Naive thymus-derived CD4-positive, alpha-beta T cell (primary cell): ENCODE data around the gene MEOX2. TPM values are rescaled to one million over a fixed set of nuclear protein-coding genes. Genes with fewer than 3 reads are reported as not detected.

ENCODE experiments used
- ATAC-seq: fragments of 150-1000 bp; cut with Tn5 transposase; 2 replicates; pipeline ENCODE4 v1.10.0; 2021; ENCODE audit warnings: mild to moderate bottlenecking, moderate library complexity
- CTCF ChIA-PET: fragments of 350-600 bp; sonication (Branson Sonifier 250); formaldehyde crosslinking; loops from one replicate; lab custom pipeline; 2021; ENCODE audit warnings: antibody characterized with exemption; lab: Charles Lee
- POLR2A ChIA-PET: fragments of 350-600 bp; sonication (Branson Sonifier 250); formaldehyde crosslinking; loops from one replicate; lab custom pipeline; 2021; ENCODE audit warnings: antibody characterized with exemption, inconsistent platforms; lab: Charles Lee
- DNase-seq, 9 donors: peaks; one replicate each; pipeline versions ENCODE4 v3.0.0 to v3.0.0-alpha.2; 2020 to 2022; ENCODE audit warnings: mixed read lengths in 1 of 9
- H3K27ac ChIP-seq: one replicate; pipeline ENCODE4 v1.7.0; 2013; ENCODE audit warnings: mild to moderate bottlenecking, low read depth, low read length, moderate library complexity
- H3K27me3 ChIP-seq, 2 donors: one replicate each; pipeline ENCODE4 v1.7.0; 2013; ENCODE audit warnings: low read length in 2 of 2, mild to moderate bottlenecking in 2 of 2, moderate library complexity in 2 of 2; ENCODE audit not compliant: control insufficient read depth in 2 of 2, insufficient read depth in 2 of 2
- H3K36me3 ChIP-seq, 3 experiments: 1 replicate in 2 of 3; 2 replicates in 1 of 3; pipeline ENCODE4 v1.7.0; 2013; ENCODE audit warnings: low read length in 3 of 3, mild to moderate bottlenecking in 3 of 3, moderate library complexity in 1 of 3; ENCODE audit not compliant: insufficient read depth in 3 of 3, control insufficient read depth in 2 of 3
- H3K4me1 ChIP-seq, 2 donors: one replicate each; pipeline ENCODE4 v1.7.0; 2013; ENCODE audit warnings: low read length in 2 of 2, mild to moderate bottlenecking in 2 of 2, moderate library complexity in 1 of 2; ENCODE audit not compliant: control insufficient read depth in 2 of 2, insufficient read depth in 2 of 2
- H3K4me3 ChIP-seq: 2 replicates; pipeline ENCODE4 v1.7.0; 2013; ENCODE audit warnings: mild to moderate bottlenecking, low read length
- H3K9me3 ChIP-seq, 3 experiments: 1 replicate in 2 of 3; 2 replicates in 1 of 3; pipeline ENCODE4 v1.7.0; 2013; ENCODE audit warnings: low read length in 3 of 3; ENCODE audit not compliant: control insufficient read depth in 2 of 3
- H3K27ac Mint-ChIP-seq, 9 donors: one replicate each; pipeline ENCODE4 v1.8.0; 2020 to 2022; ENCODE audit warnings: mixed read lengths in 9 of 9, mild to moderate bottlenecking in 8 of 9, moderate library complexity in 5 of 9, inconsistent platforms in 2 of 9
- H3K27me3 Mint-ChIP-seq, 5 donors: one replicate each; pipeline ENCODE4 v1.8.0; 2021 to 2022; ENCODE audit warnings: mixed read lengths in 5 of 5, mild to moderate bottlenecking in 1 of 5
- H3K36me3 Mint-ChIP-seq, 5 donors: one replicate each; pipeline ENCODE4 v1.8.0; 2020 to 2022; ENCODE audit warnings: mixed read lengths in 5 of 5, mild to moderate bottlenecking in 3 of 5, inconsistent platforms in 1 of 5
- H3K4me1 Mint-ChIP-seq, 7 donors: one replicate each; pipeline ENCODE4 v1.8.0; 2020 to 2022; ENCODE audit warnings: mixed read lengths in 7 of 7, mild to moderate bottlenecking in 3 of 7, inconsistent platforms in 1 of 7
- H3K4me3 Mint-ChIP-seq, 10 donors: one replicate each; pipeline ENCODE4 v1.8.0; 2020 to 2022; ENCODE audit warnings: mild to moderate bottlenecking in 10 of 10, mixed read lengths in 10 of 10, moderate library complexity in 6 of 10, inconsistent platforms in 2 of 10
- H3K9me3 Mint-ChIP-seq, 11 donors: one replicate each; pipeline ENCODE4 v1.8.0; 2020 to 2022; ENCODE audit warnings: mixed read lengths in 11 of 11, mild to moderate bottlenecking in 4 of 11, inconsistent platforms in 1 of 11, moderate library complexity in 1 of 11
- intact Hi-C, 2 donors: fragments of 100-400 bp; cut with micrococcal nuclease; formaldehyde crosslinking; loops; one replicate each; pipeline ENCODE4 v1.15.1; 2023
- polyA plus RNA-seq, 2 donors: library from polyadenylated mRNA; unstranded; fragments of 300-500 nt; fragmentation: Illumina TruSeq; gene quantifications; one replicate each; pipeline ENCODE4 v1.2.3, GENCODE V29; 2021
- total RNA-seq, 6 experiments: library from RNA in 5 of 6; stranded (reverse) in 5 of 6; gene quantifications; 1 replicate in 5 of 6; 2 replicates in 1 of 6; pipeline ENCODE4 v1.2.3 and lab custom pipeline; 2021 to 2026

MEOX2 gene
- total and polyA plus RNA-seq, 7 experiments from 2014 or later = not detected

DNA sequence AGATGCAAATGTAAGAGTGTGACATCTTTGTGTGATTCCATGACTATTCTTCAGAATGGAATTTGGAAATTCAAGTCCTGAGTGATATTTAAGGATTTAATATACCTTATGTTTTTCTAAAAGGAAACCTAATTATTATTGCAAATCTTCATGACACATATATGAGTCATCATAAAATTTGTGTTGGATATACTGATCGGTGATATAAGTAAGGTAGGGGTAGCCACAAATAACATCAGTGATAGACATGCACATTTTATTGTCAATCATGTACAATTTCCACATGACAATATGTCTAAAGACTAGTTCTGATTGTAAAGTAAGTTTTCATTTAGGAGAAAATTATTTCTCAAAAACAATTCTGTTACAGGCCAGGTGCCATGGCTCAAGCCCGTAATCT lies 65.0 kb downstream of the MEOX2 start:
- POLR2A ChIA-PET = no interaction called here
- CTCF ChIA-PET = no interaction called here

DNA sequence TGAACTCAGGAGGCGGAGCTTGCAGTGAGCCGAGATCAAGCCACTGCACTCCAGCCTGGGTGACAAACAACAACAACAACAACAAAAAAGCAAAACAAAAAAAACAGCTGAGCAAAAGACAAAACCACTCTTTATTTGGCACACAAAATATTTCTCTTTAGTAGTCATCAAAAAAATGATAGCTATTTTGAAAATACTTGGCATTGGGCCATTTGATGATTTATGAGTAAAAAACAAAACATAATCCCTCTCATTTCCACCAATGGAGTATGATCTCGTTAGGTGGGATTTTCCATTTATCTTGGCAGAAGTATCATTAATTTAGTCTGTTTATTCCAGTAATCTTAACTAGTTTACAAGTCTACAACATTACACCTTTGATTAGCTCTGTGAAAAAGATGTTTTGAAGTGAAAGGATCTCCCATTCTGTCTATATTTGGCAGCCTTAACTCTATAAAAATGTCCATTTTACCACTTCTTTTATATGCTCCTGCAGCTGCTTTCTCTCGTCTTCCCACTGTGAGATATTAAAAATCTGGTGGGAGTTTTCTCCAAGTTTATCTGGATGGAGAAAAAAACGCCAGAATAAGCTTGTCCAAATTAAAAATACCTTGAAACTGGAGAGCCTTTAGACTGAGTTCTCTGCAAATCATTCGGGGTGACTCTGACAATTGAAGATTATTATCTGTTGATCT lies 65.8 kb downstream of the MEOX2 start:
- Histone ChIP-seq H3K9me3 (peaks cover 0 to 4% (median 0%) of the 10 kb centered on the region in 3 experiments), H3K4me1 (no peaks in the 10 kb centered on the region), H3K27me3 (no peaks in the 10 kb centered on the region), H3K27ac (no peak overlapping the region), H3K36me3 (no peaks in the 10 kb centered on the region), H3K4me3 (no peak overlapping the region)
- H3K27me3 Mint-ChIP-seq = no peaks in the 10 kb centered on the region
- DNase-seq (no peak), ATAC-seq (no peak)
- H3K4me1 Mint-ChIP-seq = no peaks in the 10 kb centered on the region
- POLR2A ChIA-PET = interaction anchor here (0.6 kb wide), 1 partner anchor 17 kb away, joined by 3 read pairs; no protein-coding TSS in a partner anchor
- CTCF ChIA-PET = no interaction called here
- H3K4me3 Mint-ChIP-seq = no peak overlapping the region
- intact Hi-C loops = no loop called here
- peaks cover 0 to 14% (median 2%) of the 10 kb centered on the region in 11 donors for H3K9me3 Mint-ChIP-seq
- H3K27ac Mint-ChIP-seq = no peak overlapping the region
- H3K36me3 Mint-ChIP-seq = no peaks in the 10 kb centered on the region

More for the DNA sequence above, 65.0 kb downstream of the MEOX2 start:
- Mint-ChIP-seq H3K9me3 (peaks cover 0 to 14% (median 2%) of the 10 kb centered on the region in 11 donors), H3K27ac (no peak overlapping the region), H3K27me3 (no peaks in the 10 kb centered on the region), H3K36me3 (no peaks in the 10 kb centered on the region), H3K4me1 (no peaks in the 10 kb centered on the region), H3K4me3 (no peak overlapping the region)
- Histone ChIP-seq H3K36me3 (no peaks in the 10 kb centered on the region), H3K4me1 (no peaks in the 10 kb centered on the region), H3K4me3 (no peak overlapping the region), H3K27me3 (no peaks in the 10 kb centered on the region), H3K9me3 (peaks cover 0 to 4% (median 0%) of the 10 kb centered on the region in 3 experiments), H3K27ac (no peak overlapping the region)
- no peak for ATAC-seq
- intact Hi-C loops = no loop called here
- DNase-seq = no peak

DNA sequence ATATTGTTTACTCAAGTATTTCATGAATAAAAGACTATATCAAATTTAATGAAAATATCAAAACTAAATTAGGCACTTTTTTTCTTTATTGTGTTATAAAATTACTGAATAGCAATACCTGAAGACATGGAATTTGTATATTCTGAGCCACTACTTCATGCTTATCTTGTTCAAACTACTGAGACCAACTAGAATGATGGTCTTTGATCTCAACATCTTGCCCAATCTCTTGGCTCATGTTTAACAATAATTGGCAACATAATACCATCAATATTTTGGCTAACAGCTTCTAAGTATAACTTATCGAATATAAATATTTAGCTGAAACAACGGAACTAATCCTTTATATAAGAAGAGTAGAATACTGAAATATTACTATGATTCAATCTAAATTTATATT lies 68.2 kb downstream of the MEOX2 start:
- Mint-ChIP-seq H3K27ac (no peak overlapping the region), H3K36me3 (no peaks in the 10 kb centered on the region), H3K4me3 (no peak overlapping the region), H3K4me1 (no peaks in the 10 kb centered on the region), H3K27me3 (no peaks in the 10 kb centered on the region), H3K9me3 (peaks cover 0 to 12% (median 0%) of the 10 kb centered on the region in 11 donors)
- Histone ChIP-seq H3K36me3 (no peaks in the 10 kb centered on the region), H3K4me3 (no peak overlapping the region), H3K4me1 (no peaks in the 10 kb centered on the region), H3K27me3 (no peaks in the 10 kb centered on the region), H3K9me3 (no peaks in the 10 kb centered on the region), H3K27ac (no peak overlapping the region)
- ChIA-PET POLR2A (no interaction called here), CTCF (no interaction called here)
- intact Hi-C loops = no loop called here
- no peak for DNase-seq
- no peak for ATAC-seq

DNA sequence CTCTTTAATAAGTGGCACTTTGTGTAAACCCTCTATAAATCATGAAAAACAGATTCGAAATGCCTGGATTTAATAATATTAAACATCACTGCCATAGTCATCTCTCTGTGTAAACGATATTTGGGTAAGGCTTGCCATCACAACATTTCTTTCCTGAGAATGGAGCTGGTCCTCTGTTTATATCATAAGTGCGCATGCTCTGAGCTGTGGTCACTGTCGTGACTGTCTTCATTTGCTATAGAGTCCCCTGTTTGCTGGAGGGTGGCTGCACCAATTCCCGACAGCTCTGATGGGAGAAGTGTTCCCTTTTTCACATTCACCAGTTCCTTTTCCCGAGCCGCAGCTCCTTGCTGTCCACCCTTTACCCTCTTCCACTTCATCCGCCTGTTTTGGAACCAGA lies 74.3 kb downstream of the MEOX2 start:
- H3K4me1 ChIP-seq = no peaks in the 10 kb centered on the region
- no peaks in the 10 kb centered on the region for H3K36me3 ChIP-seq
- Mint-ChIP-seq H3K36me3 (no peaks in the 10 kb centered on the region), H3K27ac (no peak overlapping the region), H3K27me3 (no peaks in the 10 kb centered on the region), H3K4me3 (no peak overlapping the region), H3K9me3 (peaks cover 0 to 9% (median 0%) of the 10 kb centered on the region in 11 donors), H3K4me1 (no peaks in the 10 kb centered on the region)
- H3K27ac ChIP-seq = no peak overlapping the region
- DNase-seq = no peak
- no peak for ATAC-seq
- H3K4me3 ChIP-seq = no peak overlapping the region
- H3K9me3 ChIP-seq = no peaks in the 10 kb centered on the region
- intact Hi-C loops = no loop called here
- no peaks in the 10 kb centered on the region for H3K27me3 ChIP-seq
- ChIA-PET POLR2A (no interaction called here), CTCF (no interaction called here)

DNA sequence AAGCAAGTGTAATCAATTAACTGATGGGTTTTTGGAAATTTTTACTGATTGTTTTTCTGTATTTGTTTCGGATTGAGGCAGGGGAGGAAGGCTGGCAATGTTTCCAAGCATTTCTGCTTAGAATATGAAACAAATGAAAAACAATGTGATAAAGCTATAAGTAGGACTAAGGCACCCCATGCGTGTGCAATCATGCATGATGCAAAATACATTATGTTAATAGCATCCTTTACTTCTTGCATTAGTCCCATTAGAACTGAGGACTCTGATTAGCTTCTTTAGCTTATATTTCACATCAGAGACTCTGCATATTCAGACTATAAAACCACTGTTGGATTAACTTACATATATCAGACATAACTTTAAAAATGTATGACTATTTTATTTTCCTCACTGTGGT lies 76.0 kb downstream of the MEOX2 start:
- Mint-ChIP-seq H3K27ac (no peak overlapping the region), H3K36me3 (no peaks in the 10 kb centered on the region), H3K4me3 (no peak overlapping the region), H3K9me3 (peaks cover 0 to 7% (median 0%) of the 10 kb centered on the region in 11 donors), H3K4me1 (no peaks in the 10 kb centered on the region), H3K27me3 (no peaks in the 10 kb centered on the region)
- intact Hi-C loops = no loop called here
- Histone ChIP-seq H3K9me3 (no peaks in the 10 kb centered on the region), H3K4me1 (no peaks in the 10 kb centered on the region), H3K27me3 (no peaks in the 10 kb centered on the region), H3K36me3 (no peaks in the 10 kb centered on the region), H3K4me3 (no peak overlapping the region), H3K27ac (no peak overlapping the region)
- ChIA-PET POLR2A (no interaction called here), CTCF (no interaction called here)
- ATAC-seq (no peak), DNase-seq (no peak)

DNA sequence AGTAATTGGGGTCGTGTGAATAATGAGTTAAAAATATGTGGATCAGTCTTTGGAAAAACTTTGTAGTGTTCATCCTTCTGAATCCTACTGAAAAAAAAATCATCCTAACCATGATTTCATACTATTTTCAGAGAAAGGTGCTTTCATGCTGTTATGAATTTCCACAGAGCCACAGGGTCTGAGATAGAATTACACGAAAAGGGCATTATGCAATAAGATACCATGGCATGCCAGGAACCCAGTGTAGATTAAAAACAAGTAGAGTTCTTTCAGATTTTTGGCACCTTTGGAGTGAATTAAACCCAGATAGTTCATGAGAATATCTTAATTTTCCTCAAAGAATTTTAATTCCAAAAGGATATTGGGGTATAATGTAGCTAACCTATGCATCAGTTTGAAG lies 77.2 kb downstream of the MEOX2 start:
- Mint-ChIP-seq H3K36me3 (no peaks in the 10 kb centered on the region), H3K27me3 (no peaks in the 10 kb centered on the region), H3K4me1 (no peaks in the 10 kb centered on the region), H3K4me3 (no peak overlapping the region), H3K27ac (no peak overlapping the region), H3K9me3 (peaks cover 0 to 6% (median 0%) of the 10 kb centered on the region in 11 donors)
- no peak for ATAC-seq
- CTCF ChIA-PET = no interaction called here
- DNase-seq = no peak
- POLR2A ChIA-PET = no interaction called here
- no peaks in the 10 kb centered on the region for H3K4me1 ChIP-seq
- no peak overlapping the region for H3K4me3 ChIP-seq
- no peaks in the 10 kb centered on the region for H3K36me3 ChIP-seq
- intact Hi-C loops = no loop called here
- H3K27me3 ChIP-seq = no peaks in the 10 kb centered on the region
- no peak overlapping the region for H3K27ac ChIP-seq
- no peaks in the 10 kb centered on the region for H3K9me3 ChIP-seq

DNA sequence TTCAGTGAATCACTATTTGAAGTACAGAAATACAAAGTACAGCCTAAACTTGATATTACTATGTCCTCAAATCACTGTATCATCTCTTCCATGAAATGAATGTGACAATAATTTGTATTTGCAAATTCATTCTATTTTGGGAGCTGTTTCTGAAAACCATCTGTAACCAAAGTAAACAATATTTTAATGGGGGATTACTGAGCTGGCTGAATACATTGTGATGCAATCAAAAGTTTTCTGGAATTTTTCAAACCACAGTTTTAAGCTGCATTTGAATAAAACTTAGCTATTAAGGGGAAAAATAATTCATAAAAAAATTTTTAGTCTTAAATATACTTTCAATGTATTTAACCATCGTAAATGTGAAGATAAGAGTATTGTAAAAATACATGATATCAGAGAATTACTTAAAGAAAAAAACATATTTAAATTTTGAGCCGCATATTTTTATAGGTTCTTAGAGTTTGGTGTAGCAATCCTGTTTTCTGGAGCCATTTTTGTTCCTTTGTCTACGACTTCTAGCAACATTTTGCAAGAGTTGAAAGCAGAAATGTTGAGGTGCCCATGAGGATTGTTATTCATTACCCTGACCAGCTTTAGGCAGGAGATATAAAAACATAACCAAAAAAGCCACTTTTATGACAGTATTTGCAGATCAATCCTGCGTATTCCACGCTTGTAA lies 78.8 kb downstream of the MEOX2 start:
- ChIA-PET POLR2A (no interaction called here), CTCF (no interaction called here)
- Histone ChIP-seq H3K4me1 (no peaks in the 10 kb centered on the region), H3K27ac (no peak overlapping the region), H3K36me3 (no peaks in the 10 kb centered on the region), H3K9me3 (no peaks in the 10 kb centered on the region), H3K27me3 (no peaks in the 10 kb centered on the region), H3K4me3 (no peak overlapping the region)
- H3K4me3 Mint-ChIP-seq = no peak overlapping the region
- H3K27me3 Mint-ChIP-seq = no peaks in the 10 kb centered on the region
- ATAC-seq = no peak
- DNase-seq = no peak
- H3K36me3 Mint-ChIP-seq = no peaks in the 10 kb centered on the region
- H3K4me1 Mint-ChIP-seq = no peaks in the 10 kb centered on the region
- intact Hi-C loops = no loop called here
- peaks cover 0 to 14% (median 3%) of the 10 kb centered on the region in 11 donors for H3K9me3 Mint-ChIP-seq
- H3K27ac Mint-ChIP-seq = no peak overlapping the region
